Tongue (tissue), 2 donors: ENCODE data around the gene GABRD. TPM values are rescaled to one million over a fixed set of nuclear protein-coding genes. Genes with fewer than 3 reads are reported as not detected.
A peak's percentile ranks its signal among the peaks of the same experiment; 100 is the strongest.

ENCODE experiments used
- DNase-seq: peaks from one replicate; pipeline ENCODE4 v3.0.0-alpha.2; 2015
- total RNA-seq: library from RNA; depleted of rRNA; stranded (reverse); fragments of >200 nt; gene quantifications from one replicate; pipeline ENCODE4 v1.2.3, GENCODE V29; 2014

The GABRD gene
- total RNA-seq, 1 donor from 2014 or later: 0.82 TPM

GRCh38 chr1:2039251-2039650 lies 20.1 kb downstream of the GABRD start:
- no peak for DNase-seq

GRCh38 chr1:2041305-2041704 lies 22.2 kb downstream of the GABRD start:
- no peak for DNase-seq

- DNase-seq: no peak
Observed at GRCh38 chr1:2041887-2042286, 22.7 kb downstream of the GABRD start.

- DNase-seq: no peak
Observed at GRCh38 chr1:2042830-2043773, 24.0 kb downstream of the GABRD start.

- DNase-seq: no peak
Observed at GRCh38 chr1:2043886-2044285, 24.7 kb downstream of the GABRD start.

GRCh38 chr1:2044510-2045319 lies 25.6 kb downstream of the GABRD start:
- DNase-seq: peak; percentile 81

GRCh38 chr1:2045468-2046173 lies 26.5 kb downstream of the GABRD start:
- DNase-seq: peak; percentile 84

- no peak for DNase-seq
Observed at GRCh38 chr1:2046174-2046917, 27.2 kb downstream of the GABRD start.

- DNase-seq: no peak
Observed at GRCh38 chr1:2046953-2047748, 28.0 kb downstream of the GABRD start.

- DNase-seq: no peak
Observed at GRCh38 chr1:2047749-2048729, 28.9 kb downstream of the GABRD start.

GRCh38 chr1:2049225-2049717 lies 30.1 kb downstream of the GABRD start:
- no peak for DNase-seq

GRCh38 chr1:2049718-2050431 lies 30.7 kb downstream of the GABRD start, which contains the start of gene PRKCZ:
TSS of gene PRKCZ (plus strand) at chr1:2050411. CDS start at chr1:2050631, 220 bp downstream.
- DNase-seq: peak; percentile 73

- DNase-seq: no peak
Observed at GRCh38 chr1:2050461-2050792, 31.3 kb downstream of the GABRD start.

GRCh38 chr1:2050793-2051682 lies 31.9 kb downstream of the GABRD start:
- DNase-seq: no peak

- no peak for DNase-seq
Observed at GRCh38 chr1:2052054-2052679, 33.0 kb downstream of the GABRD start.

GRCh38 chr1:2052756-2053155 lies 33.6 kb downstream of the GABRD start:
- no peak for DNase-seq

- DNase-seq: no peak
Observed at GRCh38 chr1:2053217-2053616, 34.1 kb downstream of the GABRD start.
